Measurements from ENCODE around the gene ZNF605. TPM values are rescaled to one million over a fixed set of nuclear protein-coding genes. Genes with fewer than 3 reads are reported as not detected.
"Not testable (repeated sequence)": the region's sequence is repeated elsewhere in the genome, so short reads cannot be mapped to it uniquely, and the experiment has no call there.

Gene ZNF605
- polyA plus RNA-seq, 1 donor from 2014 or later: 22.6 TPM

DNA sequence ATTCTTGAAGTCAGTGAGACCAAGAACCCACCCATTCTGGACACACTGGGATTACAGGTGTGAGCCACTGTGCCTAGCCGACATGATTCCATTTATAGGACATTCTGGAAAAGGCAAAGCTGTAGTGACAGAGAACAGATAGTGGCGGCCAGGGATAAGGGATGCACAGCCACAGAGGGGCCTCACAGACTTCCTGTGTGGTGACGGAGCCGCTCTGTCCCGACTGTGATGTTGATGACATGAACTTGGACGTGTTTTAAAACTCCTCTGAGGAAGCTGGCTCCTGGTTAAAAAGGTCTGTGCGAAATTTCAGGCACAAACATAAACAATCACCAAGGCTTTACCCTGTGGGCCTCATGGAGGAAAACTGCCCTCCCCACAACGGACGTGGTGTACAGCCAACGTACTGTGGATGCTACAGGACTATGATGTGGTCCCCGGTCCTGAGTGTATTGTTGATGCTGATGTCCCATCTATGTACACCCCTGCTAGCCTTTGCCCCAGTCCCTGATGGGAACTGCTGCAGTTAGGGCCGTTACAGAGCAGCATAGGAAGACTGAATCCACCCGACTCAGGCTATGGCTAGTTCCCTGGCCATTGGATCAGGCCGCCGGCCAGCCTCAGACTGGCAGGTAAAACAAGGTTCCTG, 15.9 kb downstream of the ZNF605 start:
- H2AFZ ChIP-seq (ENCODE audit: low read depth, low read length): no peak overlapping the region
- H3K9me2 ChIP-seq (ENCODE audit: insufficient read depth, low read length): no peaks in the 10 kb centered on the region
- H3K4me3 ChIP-seq (ENCODE audit: low read length): no peak overlapping the region
- no peaks in the 10 kb centered on the region for H3F3A ChIP-seq (ENCODE audit: insufficient read depth, low read length, poor library complexity, severe bottlenecking)
- peaks cover 32% of the 10 kb centered on the region for H3K36me3 ChIP-seq (ENCODE audit: insufficient read depth, low read length)
- H3K9me3 ChIP-seq (ENCODE audit: low read length): peaks cover 28% of the 10 kb centered on the region
- H3K27ac ChIP-seq (ENCODE audit: low read length): no peak overlapping the region
- H3K79me2 ChIP-seq (replicated peaks; ENCODE audit: insufficient read depth, low read length): no peaks in the 10 kb centered on the region
- no peak overlapping the region for H3K9ac ChIP-seq (ENCODE audit: low read length)
- H4K20me1 ChIP-seq (ENCODE audit: insufficient read depth): no peaks in the 10 kb centered on the region
- no peaks in the 10 kb centered on the region for H3K27me3 ChIP-seq (ENCODE audit: insufficient read depth, low read depth, low read length)
- H3K4me2 ChIP-seq (ENCODE audit: low read length): no peak overlapping the region
- TF ChIP-seq SMC3 (conservative IDR thresholded peaks at IDR 0.05; ENCODE audit: poor library complexity): no peak
- TF ChIP-seq, protein P1, sequence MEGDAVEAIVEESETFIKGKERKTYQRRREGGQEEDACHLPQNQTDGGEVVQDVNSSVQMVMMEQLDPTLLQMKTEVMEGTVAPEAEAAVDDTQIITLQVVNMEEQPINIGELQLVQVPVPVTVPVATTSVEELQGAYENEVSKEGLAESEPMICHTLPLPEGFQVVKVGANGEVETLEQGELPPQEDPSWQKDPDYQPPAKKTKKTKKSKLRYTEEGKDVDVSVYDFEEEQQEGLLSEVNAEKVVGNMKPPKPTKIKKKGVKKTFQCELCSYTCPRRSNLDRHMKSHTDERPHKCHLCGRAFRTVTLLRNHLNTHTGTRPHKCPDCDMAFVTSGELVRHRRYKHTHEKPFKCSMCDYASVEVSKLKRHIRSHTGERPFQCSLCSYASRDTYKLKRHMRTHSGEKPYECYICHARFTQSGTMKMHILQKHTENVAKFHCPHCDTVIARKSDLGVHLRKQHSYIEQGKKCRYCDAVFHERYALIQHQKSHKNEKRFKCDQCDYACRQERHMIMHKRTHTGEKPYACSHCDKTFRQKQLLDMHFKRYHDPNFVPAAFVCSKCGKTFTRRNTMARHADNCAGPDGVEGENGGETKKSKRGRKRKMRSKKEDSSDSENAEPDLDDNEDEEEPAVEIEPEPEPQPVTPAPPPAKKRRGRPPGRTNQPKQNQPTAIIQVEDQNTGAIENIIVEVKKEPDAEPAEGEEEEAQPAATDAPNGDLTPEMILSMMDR (IDR thresholded peaks at IDR 0.05; ENCODE audit: poor library complexity, severe bottlenecking): no peak
- TF ChIP-seq TAF1 (IDR thresholded peaks at IDR 0.05; ENCODE audit: low read depth): no peak
- no peak for TF ChIP-seq POLR2AphosphoS5 (IDR thresholded peaks at IDR 0.05)
- TF ChIP-seq MXI1 (conservative IDR thresholded peaks at IDR 0.05; ENCODE audit: poor library complexity, severe bottlenecking): no peak
- TF ChIP-seq, protein P2, sequence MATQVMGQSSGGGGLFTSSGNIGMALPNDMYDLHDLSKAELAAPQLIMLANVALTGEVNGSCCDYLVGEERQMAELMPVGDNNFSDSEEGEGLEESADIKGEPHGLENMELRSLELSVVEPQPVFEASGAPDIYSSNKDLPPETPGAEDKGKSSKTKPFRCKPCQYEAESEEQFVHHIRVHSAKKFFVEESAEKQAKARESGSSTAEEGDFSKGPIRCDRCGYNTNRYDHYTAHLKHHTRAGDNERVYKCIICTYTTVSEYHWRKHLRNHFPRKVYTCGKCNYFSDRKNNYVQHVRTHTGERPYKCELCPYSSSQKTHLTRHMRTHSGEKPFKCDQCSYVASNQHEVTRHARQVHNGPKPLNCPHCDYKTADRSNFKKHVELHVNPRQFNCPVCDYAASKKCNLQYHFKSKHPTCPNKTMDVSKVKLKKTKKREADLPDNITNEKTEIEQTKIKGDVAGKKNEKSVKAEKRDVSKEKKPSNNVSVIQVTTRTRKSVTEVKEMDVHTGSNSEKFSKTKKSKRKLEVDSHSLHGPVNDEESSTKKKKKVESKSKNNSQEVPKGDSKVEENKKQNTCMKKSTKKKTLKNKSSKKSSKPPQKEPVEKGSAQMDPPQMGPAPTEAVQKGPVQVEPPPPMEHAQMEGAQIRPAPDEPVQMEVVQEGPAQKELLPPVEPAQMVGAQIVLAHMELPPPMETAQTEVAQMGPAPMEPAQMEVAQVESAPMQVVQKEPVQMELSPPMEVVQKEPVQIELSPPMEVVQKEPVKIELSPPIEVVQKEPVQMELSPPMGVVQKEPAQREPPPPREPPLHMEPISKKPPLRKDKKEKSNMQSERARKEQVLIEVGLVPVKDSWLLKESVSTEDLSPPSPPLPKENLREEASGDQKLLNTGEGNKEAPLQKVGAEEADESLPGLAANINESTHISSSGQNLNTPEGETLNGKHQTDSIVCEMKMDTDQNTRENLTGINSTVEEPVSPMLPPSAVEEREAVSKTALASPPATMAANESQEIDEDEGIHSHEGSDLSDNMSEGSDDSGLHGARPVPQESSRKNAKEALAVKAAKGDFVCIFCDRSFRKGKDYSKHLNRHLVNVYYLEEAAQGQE (IDR thresholded peaks at IDR 0.05; ENCODE audit: borderline replicate concordance): no peak
- no peak for TF ChIP-seq EP300 (conservative IDR thresholded peaks at IDR 0.05; ENCODE audit: poor library complexity, severe bottlenecking)
- TF ChIP-seq RAD21 (conservative IDR thresholded peaks at IDR 0.05): no peak
- TF ChIP-seq EZH2 (IDR thresholded peaks at IDR 0.05; ENCODE audit: borderline replicate concordance, insufficient read depth, low read length, poor library complexity, severe bottlenecking): no peak

DNA sequence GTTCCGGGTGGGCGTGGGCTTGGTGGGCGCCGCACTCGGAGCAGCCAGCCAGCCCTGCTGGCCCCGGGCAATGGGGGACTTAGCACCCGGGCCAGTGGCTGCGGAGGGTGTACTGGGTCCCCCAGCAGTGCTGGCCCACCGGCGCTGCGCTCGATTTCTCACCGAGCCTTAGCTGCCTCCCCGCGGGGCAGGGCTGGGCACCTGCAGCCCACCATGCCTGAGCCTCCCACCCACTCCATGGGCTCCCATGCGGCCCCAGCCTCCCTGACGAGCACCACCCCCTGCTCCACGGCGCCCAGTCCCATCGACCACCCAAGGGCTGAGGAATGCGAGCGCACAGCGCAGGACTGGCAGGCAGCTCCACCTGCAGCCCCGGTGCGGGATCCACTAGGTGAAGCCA, 17.3 kb downstream of the ZNF605 start:
- not testable (repeated sequence) for H3K9ac ChIP-seq (ENCODE audit: low read length); H2AFZ ChIP-seq (ENCODE audit: low read depth, low read length); H3K79me2 ChIP-seq (replicated peaks; ENCODE audit: insufficient read depth, low read length); H3K9me2 ChIP-seq (ENCODE audit: insufficient read depth, low read length); H3K27me3 ChIP-seq (ENCODE audit: insufficient read depth, low read depth, low read length); H3F3A ChIP-seq (ENCODE audit: insufficient read depth, low read length, poor library complexity, severe bottlenecking); H3K27ac ChIP-seq (ENCODE audit: low read length); H3K4me3 ChIP-seq (ENCODE audit: low read length); H4K20me1 ChIP-seq (ENCODE audit: insufficient read depth); H3K4me2 ChIP-seq (ENCODE audit: low read length)
- Histone ChIP-seq H3K9me3 (ENCODE audit: low read length) (peaks cover 31% of the 10 kb centered on the region), H3K36me3 (ENCODE audit: insufficient read depth, low read length) (peaks cover 36% of the 10 kb centered on the region)
